ENCODE measurements around the gene KCNJ12.
"Not testable (repeated sequence)": the region's sequence is repeated elsewhere in the genome, so short reads cannot be mapped to it uniquely, and the experiment has no call there.

KCNJ12 gene

GRCh38 chr17:21385281-21385845 is 9.2 kb downstream of the KCNJ12 start:
- in situ Hi-C loops (cut with MboI; ENCODE audit: low sequenced_read_pairs), result no loop called here

GRCh38 chr17:21387616-21388015 is 11.5 kb downstream of the KCNJ12 start:
- in situ Hi-C loops (cut with MboI; ENCODE audit: low sequenced_read_pairs), result no loop called here

DNA sequence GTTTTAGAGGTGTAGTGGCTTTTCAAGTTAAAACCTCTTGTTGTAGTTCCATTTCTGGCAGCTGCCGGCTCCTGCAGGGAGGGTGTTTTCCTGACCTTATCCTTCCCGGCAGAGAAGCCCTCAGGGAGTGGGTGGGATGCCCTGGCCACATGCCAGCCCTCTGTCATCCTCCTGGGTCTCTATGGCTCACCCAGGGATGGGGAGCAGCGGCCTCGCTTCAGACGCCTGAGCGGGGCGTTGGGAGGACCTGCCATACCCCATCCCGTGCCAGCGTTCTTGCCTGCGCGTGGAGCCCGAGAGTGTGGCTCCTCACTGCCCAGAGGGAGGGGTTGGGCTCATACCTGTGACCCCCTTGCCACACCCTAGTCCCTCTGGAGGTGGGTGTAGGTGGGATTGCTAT is 11.9 kb downstream of the KCNJ12 start:
- in situ Hi-C loops (cut with MboI; ENCODE audit: low sequenced_read_pairs), result no loop called here

DNA sequence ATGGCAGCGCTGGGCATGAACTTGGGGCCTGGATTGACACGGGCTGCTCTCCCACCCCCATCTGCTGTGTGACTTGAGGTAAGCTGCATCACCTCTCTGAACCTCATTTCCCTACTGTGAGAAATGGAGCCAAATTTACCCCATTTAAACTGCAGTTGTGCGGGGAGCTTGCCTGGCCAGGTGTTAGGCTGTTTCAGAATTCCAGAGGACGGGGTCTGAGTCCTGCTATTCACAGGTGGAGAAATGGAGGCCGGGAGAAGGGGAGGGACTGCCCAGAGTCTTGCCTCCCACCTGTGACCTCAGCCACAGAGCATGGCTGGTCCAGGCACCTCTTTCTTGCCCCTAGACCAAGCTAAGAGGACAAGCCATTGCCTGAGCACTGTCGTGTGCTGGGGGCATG is 12.8 kb downstream of the KCNJ12 start:
- in situ Hi-C loops (cut with MboI; ENCODE audit: low sequenced_read_pairs), result no loop called here

DNA sequence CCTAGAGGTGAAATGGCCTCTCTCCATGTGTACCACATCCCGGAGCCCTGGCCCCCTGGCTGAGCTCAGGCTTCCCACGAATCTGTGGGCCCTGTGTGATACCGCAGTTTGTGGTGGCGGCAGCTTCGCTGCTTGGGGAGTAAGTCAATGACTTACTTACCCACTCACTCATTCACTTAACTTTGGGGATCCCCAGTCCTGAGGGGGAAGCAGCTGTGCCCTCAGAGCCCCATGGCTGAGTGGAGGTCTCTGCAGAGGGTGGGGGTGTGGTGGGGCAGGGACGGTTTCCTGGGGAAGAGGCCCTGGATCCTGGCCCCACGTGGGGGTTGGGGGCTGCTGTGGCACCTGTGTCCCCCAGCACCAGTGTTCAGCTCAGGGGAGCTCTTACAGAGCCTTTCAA is 13.2 kb downstream of the KCNJ12 start:
- in situ Hi-C loops (cut with MboI; ENCODE audit: low sequenced_read_pairs), result no loop called here

DNA sequence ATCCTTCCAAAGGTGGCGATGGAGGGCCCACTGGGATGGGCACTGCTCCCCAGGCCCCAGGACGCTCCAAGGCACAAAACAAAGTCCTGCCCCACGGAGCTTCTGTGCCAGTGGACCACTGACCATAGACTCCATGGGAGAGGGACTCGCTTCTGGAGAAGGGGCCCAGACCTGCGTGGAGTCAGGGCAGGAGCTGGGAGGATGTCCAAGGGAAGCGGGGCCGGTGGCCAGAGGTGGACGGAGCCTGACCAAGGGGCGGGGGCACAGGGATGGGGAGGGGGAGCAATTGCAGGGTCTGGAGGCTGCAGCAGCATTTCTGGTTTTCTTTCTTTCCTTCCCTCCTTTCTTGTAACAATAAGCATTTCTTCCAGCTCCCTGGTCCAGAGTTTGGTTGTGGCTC is 14.1 kb downstream of the KCNJ12 start:
- in situ Hi-C loops (cut with MboI; ENCODE audit: low sequenced_read_pairs), result no loop called here

GRCh38 chr17:21392266-21392665 is 16.1 kb downstream of the KCNJ12 start:
- in situ Hi-C loops (cut with MboI; ENCODE audit: low sequenced_read_pairs), result no loop called here

GRCh38 chr17:21394265-21394664 is 18.1 kb downstream of the KCNJ12 start:
- in situ Hi-C loops (cut with MboI; ENCODE audit: low sequenced_read_pairs), result no loop called here

GRCh38 chr17:21395764-21396163 is 19.6 kb downstream of the KCNJ12 start:
- in situ Hi-C loops (cut with MboI; ENCODE audit: low sequenced_read_pairs), result no loop called here

- in situ Hi-C loops (cut with MboI; ENCODE audit: low sequenced_read_pairs), result no loop called here
Measured at GRCh38 chr17:21396237-21396636, 20.1 kb downstream of the KCNJ12 start.

GRCh38 chr17:21397341-21398190 is 21.4 kb downstream of the KCNJ12 start:
- in situ Hi-C loops (cut with MboI; ENCODE audit: low sequenced_read_pairs), result no loop called here

DNA sequence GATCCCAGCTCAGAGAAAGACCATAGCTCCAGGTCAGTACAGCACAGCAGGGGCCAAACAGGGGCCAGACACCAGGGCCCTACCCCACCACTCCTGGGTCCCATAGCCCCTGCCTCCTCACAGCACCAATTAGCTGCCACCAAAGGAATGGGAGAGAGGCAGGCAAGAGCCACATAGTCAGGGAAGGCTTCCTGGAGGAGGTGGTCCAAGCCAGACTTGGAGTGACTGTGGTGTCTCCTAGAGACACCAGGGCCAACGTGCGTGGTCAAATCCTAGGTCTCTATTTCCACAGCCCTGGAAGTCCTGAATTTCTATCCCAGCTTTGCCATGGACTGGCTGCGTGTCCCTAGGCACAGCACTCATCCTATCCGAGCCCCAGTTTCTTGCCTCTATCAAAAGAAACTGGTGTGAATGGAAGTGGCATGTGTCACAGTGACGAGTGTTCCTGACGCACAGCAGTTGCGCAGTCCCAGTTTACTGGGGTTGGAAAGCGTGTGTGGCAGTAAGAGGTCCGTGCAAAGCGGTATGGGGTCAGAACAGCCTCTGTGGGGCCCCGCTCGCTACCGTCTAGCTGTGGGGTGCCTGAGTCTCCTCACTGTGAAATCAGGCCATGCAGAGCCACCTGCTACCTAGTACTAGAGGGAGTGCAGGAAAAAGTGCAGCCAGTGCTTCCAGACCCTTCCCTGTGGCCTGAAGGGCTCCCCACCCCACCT is 23.5 kb downstream of the KCNJ12 start:
- in situ Hi-C loops (cut with MboI; ENCODE audit: low sequenced_read_pairs), result no loop called here

- in situ Hi-C loops (cut with MboI; ENCODE audit: low sequenced_read_pairs), result not testable (repeated sequence)
Measured at GRCh38 chr17:21400187-21400569, 24.0 kb downstream of the KCNJ12 start.

DNA sequence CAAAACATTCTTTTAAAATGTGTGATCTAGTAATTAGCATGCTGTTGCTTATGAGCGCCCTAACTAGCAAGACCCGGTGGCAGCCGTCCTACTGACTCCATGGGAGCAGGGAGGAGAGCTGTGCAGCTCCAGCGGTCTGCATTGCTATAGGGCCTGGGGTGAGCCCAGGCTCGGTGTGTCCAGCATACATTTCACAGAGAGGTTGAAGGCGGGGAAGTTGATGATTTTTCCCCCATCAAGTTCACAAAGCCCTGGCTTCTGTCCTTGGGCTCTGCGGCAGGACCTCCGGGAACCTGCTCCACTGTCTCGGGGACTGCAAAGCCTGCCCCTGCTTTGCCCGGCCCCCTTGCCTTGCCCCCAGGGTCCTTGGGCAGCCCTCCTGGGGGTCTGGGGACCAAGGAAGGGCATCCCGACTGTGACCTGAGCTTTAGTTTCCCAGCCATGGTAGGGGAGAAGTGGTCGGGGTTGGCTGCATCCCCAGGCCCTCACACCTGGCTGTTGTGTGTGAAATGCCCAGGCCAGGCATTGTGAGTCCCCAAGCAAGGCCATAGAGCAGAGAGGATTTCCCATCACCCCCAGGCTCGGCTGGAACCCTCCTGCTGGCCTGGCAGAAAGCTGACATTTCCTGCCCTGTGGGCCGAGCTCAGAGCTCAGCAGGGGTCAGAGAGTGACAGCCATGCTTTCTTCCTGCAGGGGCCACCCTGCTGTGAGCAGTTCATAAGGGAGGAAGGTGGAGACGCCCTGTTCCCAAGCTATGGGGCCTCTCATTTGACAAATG is 24.8 kb downstream of the KCNJ12 start:
- in situ Hi-C loops (cut with MboI; ENCODE audit: low sequenced_read_pairs), result no loop called here

GRCh38 chr17:21402166-21402571 is 26.0 kb downstream of the KCNJ12 start:
- in situ Hi-C loops (cut with MboI; ENCODE audit: low sequenced_read_pairs), result not testable (repeated sequence)

GRCh38 chr17:21402926-21403325 is 26.8 kb downstream of the KCNJ12 start:
- in situ Hi-C loops (cut with MboI; ENCODE audit: low sequenced_read_pairs), result not testable (repeated sequence)

DNA sequence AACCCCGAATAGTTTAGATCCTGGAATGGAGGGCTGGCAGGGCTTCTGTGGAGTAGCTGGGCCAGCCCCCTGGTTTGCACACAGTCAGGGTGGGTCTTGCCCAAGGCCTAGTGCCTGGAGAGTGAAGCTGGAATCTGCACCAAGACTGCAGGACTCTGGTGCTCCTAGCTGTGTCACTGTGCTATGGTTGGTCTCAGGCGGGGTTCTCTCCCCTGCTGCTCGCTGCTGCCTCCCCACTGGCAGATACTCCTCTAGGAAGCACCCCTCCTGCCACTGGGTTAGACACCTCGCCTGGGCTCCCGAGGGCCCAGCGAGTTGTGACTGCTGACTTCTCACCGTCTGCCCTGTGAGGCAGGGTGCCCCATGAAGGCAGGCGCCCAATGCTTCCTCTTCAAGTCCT is 27.9 kb downstream of the KCNJ12 start:
- in situ Hi-C loops (cut with MboI; ENCODE audit: low sequenced_read_pairs), result not testable (repeated sequence)

GRCh38 chr17:21404539-21404938 is 28.4 kb downstream of the KCNJ12 start:
- in situ Hi-C loops (cut with MboI; ENCODE audit: low sequenced_read_pairs), result not testable (repeated sequence)

GRCh38 chr17:21404956-21405731 is 29.0 kb downstream of the KCNJ12 start:
- in situ Hi-C loops (cut with MboI; ENCODE audit: low sequenced_read_pairs), result not testable (repeated sequence)

DNA sequence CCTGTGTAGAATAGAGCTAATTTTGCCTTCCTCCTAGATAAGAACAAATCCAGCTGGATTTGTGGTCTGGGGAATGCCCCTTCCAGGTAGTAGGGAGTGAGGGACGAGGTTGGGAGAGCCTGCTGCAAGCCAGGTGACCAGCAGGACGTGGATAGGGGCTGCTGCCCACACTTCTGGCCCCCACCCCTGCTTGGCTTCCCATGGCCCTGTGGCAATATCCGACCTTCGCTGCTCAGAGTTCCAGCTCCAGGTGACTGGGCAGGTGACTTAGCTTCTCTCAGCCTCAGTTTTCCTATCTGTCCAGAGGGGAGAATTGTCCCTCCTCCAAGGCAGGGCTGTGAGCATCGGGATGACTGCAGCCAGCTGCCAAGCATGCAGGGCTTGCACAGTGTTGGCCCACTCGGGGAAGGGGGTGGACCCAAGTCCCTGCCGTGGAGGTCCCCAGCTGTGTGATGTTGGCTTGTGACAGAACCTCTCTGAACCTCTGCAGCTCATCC is 29.8 kb downstream of the KCNJ12 start:
- in situ Hi-C loops (cut with MboI; ENCODE audit: low sequenced_read_pairs), result not testable (repeated sequence)

Measured in HL-60/S4 (cell line).